ENCODE data around the gene SLC6A1. TPM values are rescaled to one million over a fixed set of nuclear protein-coding genes. Genes with fewer than 3 reads are reported as not detected.

SLC6A1 gene
- total and polyA plus RNA-seq, 2 of the 4 experiments (the other 2 are of a cell fraction) = 0.02 TPM; not detected in 1

- WGBS, 2 experiments (ENCODE audit: extremely low coverage in 2 of 2, insufficient read length in 1 of 2) = 43% methylated on average over 11 of the region's 17 CpGs; no CpG with 5 or more reads in 1 of the 2 experiments
- POLR2A ChIA-PET (ENCODE audit: unreplicated experiment) = no interaction called here
- intact Hi-C loops (cut with micrococcal nuclease) (no loop called here), in situ Hi-C loops (cut with MboI; ENCODE audit: low sequenced_read_pairs) (no loop called here), dilution Hi-C loops (cut with HindIII; ENCODE audit: low sequenced_read_pairs, unreplicated experiment) (no loop called here)
- Histone ChIP-seq H2BK20ac (ENCODE audit: low read depth, low read length) (no peak overlapping the region), H3K79me1 (ENCODE audit: low read depth in 1 of 2, low read length in 2 of 2) (no peaks in the 10 kb centered on the region), H2AK5ac (ENCODE audit: low read depth, low read length) (no peak overlapping the region), H3K4me1 (ENCODE audit: control insufficient read depth, insufficient read depth, low read length) (no peaks in the 10 kb centered on the region), H2AFZ (replicated peaks; ENCODE audit: low read length, poor library complexity) (no peak overlapping the region), H3K4me3 (ENCODE audit: insufficient read depth, low read depth, low read length) (no peak overlapping the region), H3K56ac (ENCODE audit: extremely low read depth, insufficient read depth, low read length) (no peak overlapping the region), H3K9me3 (ENCODE audit: control insufficient read depth, insufficient read depth, low read length) (no peaks in the 10 kb centered on the region), H2BK15ac (ENCODE audit: low read depth, low read length) (no peak overlapping the region), H4K91ac (ENCODE audit: insufficient read depth, low read depth, low read length) (no peak overlapping the region), H3K36me3 (ENCODE audit: control insufficient read depth, insufficient read depth, low read length) (no peaks in the 10 kb centered on the region), H3K14ac (replicated peaks; ENCODE audit: low read depth, low read length) (no peak overlapping the region), H3K23ac (ENCODE audit: low read depth, low read length) (no peak overlapping the region), H3K18ac (ENCODE audit: low read depth, low read length) (no peak overlapping the region), H3K27me3 (ENCODE audit: control insufficient read depth, insufficient read depth, low read length) (peaks cover 43% of the 10 kb centered on the region), H3K27ac (ENCODE audit: insufficient read depth, low read length) (no peak overlapping the region), H3K4me2 (ENCODE audit: low read depth, low read length) (no peak overlapping the region), H3K4ac (ENCODE audit: low read depth, low read length) (no peak overlapping the region), H2AK9ac (replicated peaks; ENCODE audit: low read depth, low read length, poor library complexity) (no peak overlapping the region), H3K9ac (ENCODE audit: low read depth, low read length) (no peak overlapping the region), H3K9me1 (ENCODE audit: insufficient read depth, low read length) (0 out of 2 replicates have a peak, but pooled peaks cover 4% of the 10 kb centered on the region), H4K5ac (ENCODE audit: low read depth, low read length) (no peak overlapping the region), H2BK5ac (ENCODE audit: low read depth, low read length, poor library complexity, severe bottlenecking) (no peak overlapping the region), H4K20me1 (ENCODE audit: insufficient read depth, low read length) (no peaks in the 10 kb centered on the region), H4K8ac (ENCODE audit: low read depth in 2 of 2, low read length in 2 of 2) (no peak overlapping the region), H2BK120ac (ENCODE audit: low read depth, low read length) (no peak overlapping the region)
- no TSS peak for BruUV-seq (replicated peaks)
- DNase-seq (no peak), ATAC-seq (ENCODE audit: low read depth) (no peak)
- CTCF ChIA-PET = interaction anchor here (0.8 kb wide), 1 partner anchor 315 kb away, joined by 4 read pairs; no protein-coding TSS in a partner anchor
- no peak for TF ChIP-seq MAZ (IDR thresholded peaks at IDR 0.05; ENCODE audit: borderline replicate concordance, low read depth, low read length)
- TF ChIP-seq POLR2A (IDR thresholded peaks at IDR 0.05; ENCODE audit: low read depth, low read length) = no peak
- TF ChIP-seq MXI1 (IDR thresholded peaks at IDR 0.05; ENCODE audit: borderline replicate concordance, low read depth, low read length) = no peak
- TF ChIP-seq RFX5 (IDR thresholded peaks at IDR 0.05; ENCODE audit: low read depth, low read length) = no peak
- TF ChIP-seq BHLHE40 (IDR thresholded peaks at IDR 0.05; ENCODE audit: low read depth, low read length) = no peak
- TF ChIP-seq RAD21 (IDR thresholded peaks at IDR 0.05; ENCODE audit: low read length) = no peak
- TF ChIP-seq CHD1 (IDR thresholded peaks at IDR 0.05; ENCODE audit: low read depth, low read length) = no peak
- TF ChIP-seq NFE2L2 (IDR thresholded peaks at IDR 0.05; ENCODE audit: low read depth, low read length) = no peak
- TF ChIP-seq FOS (IDR thresholded peaks at IDR 0.05; ENCODE audit: low read depth, low read length) = no peak
- TF ChIP-seq SMC3 (IDR thresholded peaks at IDR 0.05; ENCODE audit: low read depth, low read length) = no peak
- no peak for TF ChIP-seq USF2 (IDR thresholded peaks at IDR 0.05; ENCODE audit: low read depth, low read length)
- TF ChIP-seq ELK1 (IDR thresholded peaks at IDR 0.05; ENCODE audit: borderline replicate concordance, low read depth, low read length) = no peak
- no peak for TF ChIP-seq CEBPB (IDR thresholded peaks at IDR 0.05; ENCODE audit: low read depth, low read length)
- no peak for TF ChIP-seq CTCF (conservative IDR thresholded peaks at IDR 0.05; ENCODE audit: low read depth, low read length)
- TF ChIP-seq MAFK (IDR thresholded peaks at IDR 0.05; ENCODE audit: low read depth, low read length) = no peak
These were observed 34.4 kb upstream of the SLC6A1 start for GRCh38 chr3:10957976-10958749.

Data from IMR-90 (cell line).